NOMO-1 treated with dmso at 0.1 percent for 144 hours (cell line): ENCODE measurements around the gene GAPDH.
"Not testable (repeated sequence)": the region's sequence is repeated elsewhere in the genome, so short reads cannot be mapped to it uniquely, and the experiment has no call there.

Experiments
- DNase-seq: peaks from one replicate; lab custom pipeline; 2025; ENCODE audit not compliant: unreplicated experiment; lab: John Stamatoyannopoulos, UW

GAPDH gene

DNA sequence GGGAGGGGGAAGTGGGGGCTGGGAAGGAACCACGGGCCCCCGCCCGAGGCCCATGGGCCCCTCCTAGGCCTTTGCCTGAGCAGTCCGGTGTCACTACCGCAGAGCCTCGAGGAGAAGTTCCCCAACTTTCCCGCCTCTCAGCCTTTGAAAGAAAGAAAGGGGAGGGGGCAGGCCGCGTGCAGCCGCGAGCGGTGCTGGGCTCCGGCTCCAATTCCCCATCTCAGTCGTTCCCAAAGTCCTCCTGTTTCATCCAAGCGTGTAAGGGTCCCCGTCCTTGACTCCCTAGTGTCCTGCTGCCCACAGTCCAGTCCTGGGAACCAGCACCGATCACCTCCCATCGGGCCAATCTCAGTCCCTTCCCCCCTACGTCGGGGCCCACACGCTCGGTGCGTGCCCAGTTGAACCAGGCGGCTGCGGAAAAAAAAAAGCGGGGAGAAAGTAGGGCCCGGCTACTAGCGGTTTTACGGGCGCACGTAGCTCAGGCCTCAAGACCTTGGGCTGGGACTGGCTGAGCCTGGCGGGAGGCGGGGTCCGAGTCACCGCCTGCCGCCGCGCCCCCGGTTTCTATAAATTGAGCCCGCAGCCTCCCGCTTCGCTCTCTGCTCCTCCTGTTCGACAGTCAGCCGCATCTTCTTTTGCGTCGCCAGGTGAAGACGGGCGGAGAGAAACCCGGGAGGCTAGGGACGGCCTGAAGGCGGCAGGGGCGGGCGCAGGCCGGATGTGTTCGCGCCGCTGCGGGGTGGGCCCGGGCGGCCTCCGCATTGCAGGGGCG, at the start of gene GAPDH:
Gene GAPDH, plus strand, starts transcription at position 595 of the 772 bp plus-strand sequence. CDS start 316 bp downstream, outside the sequence.
- DNase-seq, result peak; percentile 98

DNA sequence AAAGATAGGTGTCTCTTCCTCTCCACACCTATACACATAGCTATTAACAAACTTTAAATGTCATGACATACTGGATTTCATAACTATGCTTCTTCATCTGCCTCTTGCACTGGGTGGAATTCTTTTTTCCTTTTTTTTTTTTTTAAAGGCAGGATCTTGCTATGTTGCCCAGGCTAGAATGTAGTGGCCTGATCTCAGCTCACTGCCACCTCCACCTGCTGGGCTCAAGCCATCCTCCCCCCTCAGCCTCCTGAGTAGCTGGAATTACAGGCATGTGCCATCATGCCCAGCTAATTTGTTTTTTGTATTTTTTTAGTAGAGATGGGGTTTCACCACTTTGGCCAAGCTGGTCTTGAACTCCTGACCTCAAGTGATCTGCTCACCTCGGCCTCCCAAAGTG, 46.1 kb upstream of the GAPDH start:
- DNase-seq, result no peak

DNA sequence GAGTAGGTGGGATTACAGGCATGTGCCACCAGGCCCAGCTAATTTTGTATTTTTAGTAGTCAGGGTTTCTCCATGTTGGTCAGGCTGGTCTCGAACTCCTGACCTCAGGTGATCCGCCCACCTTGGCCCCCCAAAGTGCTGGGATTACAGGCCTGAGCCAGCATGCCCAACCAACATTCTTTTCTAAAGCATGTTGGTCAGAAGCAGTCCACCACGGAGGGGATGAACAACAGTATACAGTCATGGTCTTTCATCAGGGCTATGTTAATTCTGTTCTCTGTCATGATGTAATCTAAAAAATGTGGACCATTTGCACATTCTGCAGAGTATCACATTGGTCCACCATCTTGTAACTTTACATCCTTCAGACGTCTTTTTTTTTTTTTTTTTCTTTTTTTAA, 44.9 kb upstream of the GAPDH start:
- no peak for DNase-seq

DNA sequence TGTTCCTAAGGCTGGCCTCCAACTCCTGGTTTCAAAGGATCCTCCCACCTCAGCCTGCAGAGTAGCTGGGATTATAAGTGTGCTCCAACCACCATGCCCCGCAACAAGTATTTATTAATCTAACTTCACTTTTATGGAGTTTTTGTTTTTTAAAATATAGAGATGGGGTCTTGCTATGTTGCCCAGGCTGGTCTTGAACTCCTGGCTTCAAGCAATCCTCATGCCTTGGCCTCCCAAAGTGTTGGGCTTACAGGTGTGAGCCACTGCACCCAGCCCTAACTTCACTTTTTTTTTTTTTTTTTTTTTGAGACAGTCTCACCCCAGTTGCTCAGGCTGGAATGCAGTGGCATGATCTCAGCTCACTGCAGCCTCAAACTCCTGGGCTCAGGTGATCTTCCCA, 43.6 kb upstream of the GAPDH start:
- DNase-seq, result not testable (repeated sequence)

DNA sequence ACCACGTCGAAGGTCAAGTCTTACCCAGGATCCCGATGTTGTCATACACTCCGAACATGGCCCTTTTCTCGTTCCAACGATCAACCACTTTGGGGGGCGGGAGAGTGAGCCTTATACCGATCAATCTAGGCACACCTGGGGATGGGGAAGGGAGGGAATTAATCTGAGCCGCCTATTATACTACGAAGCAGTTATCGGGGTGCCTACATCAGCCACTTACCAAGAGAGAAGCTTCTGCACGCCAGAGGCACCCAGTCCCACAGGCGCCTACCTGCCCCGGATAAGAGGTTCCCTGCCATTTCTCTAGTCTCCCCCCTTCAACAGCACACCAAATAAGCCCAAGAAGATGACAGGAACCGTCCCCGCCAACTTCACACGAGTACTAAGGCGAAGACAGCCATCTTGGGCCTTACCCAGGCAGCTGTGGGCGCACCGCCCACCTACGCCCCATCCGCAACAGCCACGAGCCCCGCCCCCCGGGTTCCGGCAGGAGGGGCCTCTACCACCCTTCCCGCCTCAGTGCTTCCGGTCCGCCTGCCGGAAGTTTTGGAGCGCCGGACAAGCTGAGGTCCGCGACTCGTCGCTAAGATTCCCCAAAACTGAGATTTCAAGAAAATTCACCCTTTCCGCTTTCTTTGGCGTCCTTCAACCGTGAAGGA, 41.4 kb upstream of the GAPDH start, which contains the start of gene MRPL51:
Gene MRPL51, minus strand, starts transcription at position 425 of the 659 bp plus-strand sequence. Its CDS starts 126 bp downstream, at position 299.
- peak; percentile 96 for DNase-seq

DNA sequence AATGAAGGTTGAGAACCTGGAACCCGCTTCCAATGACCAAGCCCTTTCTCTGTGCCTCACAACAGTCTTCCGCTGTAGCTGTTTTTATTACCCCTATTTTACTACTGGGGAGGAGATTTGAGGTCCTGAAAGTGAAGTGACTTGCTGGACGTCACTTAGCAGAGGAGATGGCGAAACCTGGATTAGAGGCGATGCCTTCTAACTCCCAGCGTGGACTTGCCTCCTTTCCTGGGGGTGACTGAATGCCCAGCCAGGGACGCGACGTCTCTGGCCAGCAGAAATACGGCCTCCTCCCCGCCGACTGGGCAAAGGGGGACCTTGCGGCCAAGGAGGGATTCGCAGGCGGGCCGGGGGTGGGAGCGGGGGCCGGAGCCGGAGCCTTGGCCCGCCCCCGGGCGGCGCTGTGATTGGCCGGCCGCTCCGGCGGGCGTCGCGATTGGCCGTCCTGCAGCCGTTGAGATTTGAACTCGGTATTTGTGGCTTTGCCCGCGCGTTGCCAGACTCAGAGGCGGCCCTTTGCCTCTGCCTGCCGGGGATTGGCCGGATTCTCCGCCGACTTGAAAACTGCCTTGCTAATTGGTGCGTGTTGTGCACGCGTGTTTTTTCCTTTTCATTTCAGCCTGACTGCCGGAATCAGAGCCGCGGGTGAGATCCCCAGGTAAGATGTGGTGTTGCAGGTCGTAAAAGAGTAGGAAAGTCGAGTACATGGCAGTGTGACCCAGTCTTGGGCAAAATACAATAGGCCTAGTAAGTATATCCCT, 40.6 kb upstream of the GAPDH start, which contains the start of gene NCAPD2:
Gene NCAPD2, plus strand, starts transcription at position 606 of the 761 bp plus-strand sequence. CDS start 997 bp downstream, outside the sequence.
- peak; percentile 99 for DNase-seq

DNA sequence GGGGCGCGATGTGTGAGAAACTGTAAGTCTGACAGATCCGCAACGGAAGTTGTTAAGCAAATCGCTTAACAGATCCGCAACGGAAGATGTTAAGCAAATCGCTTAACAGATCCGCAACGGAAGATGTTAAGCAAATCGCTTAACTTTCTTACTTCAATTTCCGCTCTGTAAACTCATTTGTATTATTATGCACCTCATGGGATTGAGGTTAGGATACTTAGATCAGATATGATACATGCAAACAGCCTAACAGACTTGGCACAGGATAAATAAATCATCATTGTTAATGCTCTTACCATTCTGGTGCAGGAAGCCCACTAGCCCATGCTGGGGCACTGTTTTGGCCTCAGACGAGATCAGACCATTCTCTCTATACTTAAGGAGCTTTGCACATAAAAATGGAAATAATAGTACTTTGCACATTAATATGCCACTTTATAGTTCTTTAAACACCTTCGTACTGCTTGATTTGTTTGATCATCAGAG, 40.0 kb upstream of the GAPDH start:
- peak; percentile 23 for DNase-seq

DNA sequence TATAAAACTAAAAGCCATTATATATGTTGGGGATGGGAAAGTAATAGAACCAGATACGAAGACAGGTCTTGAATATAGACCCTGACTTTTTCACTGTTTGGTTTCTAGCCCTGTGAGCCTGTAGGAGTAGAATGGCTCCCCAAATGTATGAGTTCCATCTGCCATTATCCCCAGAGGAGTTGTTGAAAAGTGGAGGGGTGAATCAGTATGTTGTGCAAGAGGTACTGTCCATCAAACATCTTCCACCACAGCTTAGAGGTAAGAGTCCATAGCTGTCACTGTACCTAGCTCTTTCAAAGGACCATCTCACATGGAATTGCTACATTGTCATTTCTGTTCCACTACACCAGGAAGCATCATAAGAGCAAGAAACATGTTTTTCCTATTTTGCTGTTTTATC, 39.3 kb upstream of the GAPDH start:
- DNase-seq, result no peak

DNA sequence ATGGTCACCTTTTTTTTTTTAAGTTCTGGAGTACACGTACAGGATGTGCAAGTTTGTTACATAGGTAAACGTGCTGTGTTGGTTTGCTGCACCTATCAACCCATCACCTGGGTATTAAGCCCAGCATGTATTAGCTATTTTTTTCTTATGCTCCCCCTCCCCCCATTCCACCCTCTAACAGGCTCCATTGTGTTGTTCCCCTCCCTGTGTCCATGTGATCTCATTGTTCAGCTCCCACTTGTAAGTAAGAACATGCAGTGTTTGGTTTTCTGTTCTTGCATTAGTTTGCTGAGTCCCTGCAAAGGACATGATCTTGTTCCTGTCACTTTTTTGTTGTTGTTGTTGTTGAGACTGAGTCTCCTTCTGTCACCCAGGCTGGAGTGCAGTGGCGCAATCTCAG, 37.0 kb upstream of the GAPDH start:
- DNase-seq, result not testable (repeated sequence)

DNA sequence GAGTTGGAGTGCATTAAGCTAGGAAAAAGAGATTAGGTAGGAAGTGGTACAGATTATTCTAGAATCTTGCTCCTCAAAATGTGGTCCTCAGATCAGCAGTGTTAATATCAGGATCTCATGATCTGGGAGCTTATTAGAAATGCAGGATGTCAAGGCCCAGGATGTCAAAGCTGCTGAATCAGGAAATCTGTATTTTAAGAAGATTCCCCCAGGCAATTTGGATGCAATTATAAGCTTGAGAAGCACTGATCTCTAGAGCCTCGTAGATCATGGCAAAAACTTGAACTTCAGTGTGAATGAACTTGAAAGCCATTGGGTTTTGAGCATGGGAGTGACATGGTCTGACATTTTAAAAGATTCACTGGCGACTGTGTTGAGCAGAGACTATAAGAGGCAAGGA, 33.9 kb upstream of the GAPDH start:
- DNase-seq, result no peak

DNA sequence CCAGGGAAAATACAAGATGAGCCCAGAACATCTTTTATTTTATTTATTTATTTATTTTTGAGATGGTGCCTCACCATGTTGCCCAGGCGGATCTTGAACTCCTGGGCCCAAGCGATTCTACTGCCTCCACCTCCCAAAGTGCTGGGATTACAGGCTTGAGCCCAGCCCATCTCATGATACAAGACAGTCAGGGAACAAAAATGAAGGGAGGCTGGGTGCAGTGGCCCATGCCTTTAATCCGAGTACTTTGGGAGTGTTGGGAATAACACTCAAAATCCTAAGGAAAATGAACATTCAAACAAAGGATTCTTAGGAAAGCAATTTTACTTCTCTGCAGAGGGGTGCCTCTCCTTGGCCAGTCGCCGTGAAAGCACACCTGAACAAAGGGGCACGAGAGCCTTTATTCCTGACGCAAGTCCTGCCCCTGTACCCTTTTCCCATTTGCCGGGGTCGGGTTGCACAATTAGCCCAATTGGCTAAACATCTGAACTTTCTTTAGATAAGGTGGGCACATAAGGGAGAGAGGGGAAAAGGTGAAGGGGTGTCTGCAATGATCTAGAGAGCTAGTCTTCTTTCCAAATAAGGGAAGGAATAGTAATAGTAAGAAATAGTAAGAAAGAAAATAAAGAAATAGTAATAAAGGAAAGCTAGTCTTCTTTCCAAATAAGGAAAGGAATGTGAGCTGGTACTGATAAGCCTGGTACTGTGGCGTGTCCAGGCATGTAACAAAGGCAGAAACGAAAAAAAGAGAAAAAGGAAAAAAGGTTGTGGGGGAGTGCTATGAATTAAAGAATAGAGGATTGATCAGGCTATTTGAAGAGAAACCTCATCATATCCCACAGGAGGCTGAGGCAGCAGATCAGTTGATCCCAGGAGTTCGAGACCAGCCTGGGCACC, 27.0 kb upstream of the GAPDH start:
- no peak for DNase-seq

DNA sequence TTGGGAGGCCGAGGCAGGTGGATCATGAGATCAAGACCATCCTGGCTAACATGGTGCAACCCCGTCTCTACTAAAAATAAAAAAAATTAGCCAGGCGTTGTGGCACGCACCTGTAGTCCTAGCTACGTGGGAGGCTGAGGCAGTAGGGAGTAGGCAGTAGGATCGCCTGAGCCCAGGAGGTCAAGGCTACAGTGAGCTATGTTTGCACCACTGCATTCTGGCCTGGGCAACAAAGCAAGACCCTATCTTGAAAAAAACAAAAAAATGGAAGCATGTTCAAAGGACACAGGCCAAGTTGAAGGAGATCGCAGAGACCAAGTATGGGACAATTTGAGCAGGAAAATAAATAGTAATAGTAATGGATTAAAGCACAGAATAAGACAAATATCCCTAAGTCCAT, 26.2 kb upstream of the GAPDH start:
- DNase-seq, result no peak

DNA sequence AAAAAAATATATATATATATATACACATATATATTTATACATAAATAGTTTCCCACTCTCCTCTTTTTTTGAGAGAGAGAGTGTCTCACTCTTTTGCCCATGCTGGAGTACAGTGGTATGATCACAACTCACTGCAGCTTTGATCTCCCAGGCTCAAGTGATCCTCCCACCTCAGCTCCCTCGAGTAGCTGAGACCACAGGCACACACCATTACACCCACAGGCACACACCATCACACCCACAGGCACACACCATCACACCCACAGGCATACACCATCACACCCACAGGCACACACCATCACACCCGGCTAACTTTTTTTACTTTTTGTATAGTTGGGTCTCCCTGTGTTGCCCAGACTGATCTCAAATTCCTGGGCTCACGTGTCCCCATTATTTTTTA, 14.1 kb upstream of the GAPDH start:
- DNase-seq, result no peak

DNA sequence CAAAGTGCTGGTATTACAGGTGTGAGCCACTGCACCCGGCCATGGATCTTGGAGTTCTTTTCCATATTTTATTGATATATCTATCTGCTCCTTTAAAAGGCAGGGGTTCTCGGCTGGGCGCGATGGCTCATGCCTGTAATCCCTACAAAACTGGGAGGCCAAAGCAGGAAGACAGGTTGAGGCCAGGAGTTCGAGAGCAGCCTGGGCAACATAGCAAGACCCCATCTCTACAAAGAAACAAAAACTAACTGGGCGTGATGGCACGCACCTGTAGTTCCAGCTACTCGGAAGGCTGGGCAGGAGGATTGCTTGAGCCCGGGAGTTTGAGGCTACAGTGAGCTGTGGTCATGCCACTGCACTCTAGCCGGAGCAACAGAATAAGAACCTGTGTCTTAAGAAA, 12.1 kb upstream of the GAPDH start:
- DNase-seq, result no peak

DNA sequence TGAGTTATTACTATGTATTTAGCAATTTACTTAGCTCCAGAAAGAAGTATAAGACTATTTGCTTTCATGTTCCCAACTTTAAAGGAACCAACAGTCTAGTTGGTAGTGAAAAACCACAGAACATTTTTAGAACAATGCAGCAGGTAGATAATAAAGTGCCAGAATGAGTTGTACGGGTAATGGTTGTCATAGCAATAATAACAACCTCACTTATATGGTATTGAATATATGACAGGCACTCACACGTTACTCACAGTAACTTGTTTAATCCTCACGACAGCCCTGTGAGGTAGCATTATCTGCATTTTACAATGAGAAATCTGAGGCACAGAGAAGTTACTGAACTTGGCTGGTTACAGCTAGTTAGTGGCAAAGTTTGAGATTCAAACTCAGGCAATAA, 10.6 kb upstream of the GAPDH start:
- DNase-seq, result no peak

DNA sequence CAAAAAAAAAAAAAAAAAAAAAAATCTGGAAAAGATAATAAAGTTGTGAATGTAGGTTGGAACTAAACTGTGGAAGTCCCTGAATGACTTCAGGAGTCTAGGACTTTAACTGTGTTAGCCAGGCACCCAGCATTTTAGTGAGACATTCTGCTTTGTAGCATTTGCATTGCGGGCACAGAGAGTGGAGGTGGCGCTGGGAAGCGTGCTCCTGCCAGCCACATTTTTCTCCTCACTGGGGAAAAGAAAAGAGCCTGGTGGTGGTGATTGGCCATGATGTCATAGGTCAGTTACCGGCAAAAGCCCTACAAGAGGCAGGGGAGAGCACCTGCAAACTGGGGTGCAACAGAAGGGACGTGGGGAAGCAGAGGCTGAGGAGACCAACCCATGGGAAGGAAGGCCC, 9.7 kb upstream of the GAPDH start:
- DNase-seq, result no peak

DNA sequence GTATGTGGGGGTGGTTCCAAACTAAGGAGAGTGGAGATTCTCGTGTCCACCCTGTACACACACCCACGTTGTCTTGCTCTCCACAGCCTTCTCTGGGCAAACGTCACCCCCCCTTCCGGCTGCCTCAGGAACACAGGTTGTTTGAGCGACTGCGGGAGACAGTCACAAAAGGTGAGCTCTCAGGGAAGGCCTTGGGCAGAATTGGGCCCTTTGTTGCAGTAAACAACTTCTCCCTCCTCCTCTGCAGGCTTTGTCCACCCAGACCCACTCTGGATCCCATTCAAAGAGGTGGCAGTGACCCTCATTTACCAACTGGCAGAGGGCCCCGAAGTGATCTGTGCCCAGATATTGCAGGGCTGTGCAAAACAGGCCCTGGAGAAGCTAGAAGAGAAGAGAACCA, 8.1 kb upstream of the GAPDH start:
- DNase-seq, result no peak

DNA sequence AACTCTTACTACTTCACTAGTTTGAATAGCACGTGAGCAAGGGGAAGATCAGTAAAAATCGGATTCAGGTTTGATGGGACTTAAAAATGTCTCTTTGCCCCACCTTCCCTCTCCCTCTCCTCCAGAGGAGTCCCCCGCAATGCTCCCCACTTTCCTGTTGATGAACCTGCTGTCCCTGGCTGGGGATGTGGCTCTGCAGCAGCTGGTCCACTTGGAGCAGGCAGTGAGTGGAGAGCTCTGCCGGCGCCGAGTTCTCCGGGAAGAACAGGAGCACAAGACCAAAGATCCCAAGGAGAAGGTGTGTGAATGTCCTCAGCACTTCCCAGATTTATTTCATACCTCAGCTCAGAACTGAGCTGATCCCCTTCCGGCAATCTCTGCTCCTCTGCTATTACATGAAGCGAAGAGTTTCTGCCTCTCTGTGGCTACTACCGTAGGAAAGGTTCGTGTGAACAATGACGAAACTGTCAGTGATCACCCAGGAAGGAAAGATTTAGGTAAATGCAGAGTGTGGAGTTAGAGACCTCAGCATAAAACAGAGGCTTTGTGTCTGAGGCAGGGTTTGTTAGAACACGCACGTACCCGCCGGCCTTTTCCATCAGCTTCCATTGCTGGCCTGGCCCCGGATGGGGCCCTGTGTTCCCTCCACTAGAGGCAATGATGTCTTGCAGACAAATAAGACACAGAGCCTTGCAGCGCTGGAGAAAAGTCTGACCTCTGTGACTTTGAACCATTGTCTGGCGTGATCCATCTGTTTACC, 7.4 kb upstream of the GAPDH start:
- DNase-seq, result no peak

DNA sequence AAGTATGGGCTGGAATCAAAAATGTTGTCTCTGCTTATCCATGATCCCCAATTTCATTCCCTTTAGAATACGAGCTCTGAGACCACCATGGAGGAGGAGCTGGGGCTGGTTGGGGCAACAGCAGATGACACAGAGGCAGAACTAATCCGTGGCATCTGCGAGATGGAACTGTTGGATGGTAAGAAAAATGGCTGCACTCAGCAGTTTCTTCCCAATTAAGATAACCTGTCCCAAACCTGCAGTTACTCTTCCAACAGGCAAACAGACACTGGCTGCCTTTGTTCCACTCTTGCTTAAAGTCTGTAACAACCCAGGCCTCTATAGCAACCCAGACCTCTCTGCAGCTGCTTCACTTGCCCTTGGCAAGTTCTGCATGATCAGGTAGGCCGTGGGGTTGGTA, 6.6 kb upstream of the GAPDH start:
- no peak for DNase-seq
